ENCODE results near the gene SHC4.

The SHC4 gene

DNA sequence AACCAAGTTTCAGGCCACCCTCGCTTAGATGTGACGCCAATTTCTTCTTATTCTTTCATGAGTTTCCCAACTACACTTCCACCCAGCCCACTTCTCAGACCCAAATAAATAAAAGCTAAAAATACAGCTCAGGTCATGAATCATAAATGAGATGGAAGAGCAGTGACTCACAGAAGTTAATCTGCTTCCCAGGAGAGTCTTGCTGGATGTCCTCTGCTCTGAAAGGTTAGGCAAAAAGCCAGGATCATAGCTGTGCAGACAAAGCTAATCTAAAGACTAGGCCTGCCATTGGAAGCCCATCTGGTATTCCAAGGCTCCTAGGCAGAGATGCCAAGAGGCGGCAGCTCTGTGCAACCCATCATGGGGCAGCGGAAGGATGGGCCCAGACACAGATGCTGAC lies 24.1 kb downstream of the SHC4 start:
- FAIRE-seq = no peak
- DNase-seq (ENCODE audit: insufficient read length, low spot score) = no peak
- TF ChIP-seq, protein P1, sequence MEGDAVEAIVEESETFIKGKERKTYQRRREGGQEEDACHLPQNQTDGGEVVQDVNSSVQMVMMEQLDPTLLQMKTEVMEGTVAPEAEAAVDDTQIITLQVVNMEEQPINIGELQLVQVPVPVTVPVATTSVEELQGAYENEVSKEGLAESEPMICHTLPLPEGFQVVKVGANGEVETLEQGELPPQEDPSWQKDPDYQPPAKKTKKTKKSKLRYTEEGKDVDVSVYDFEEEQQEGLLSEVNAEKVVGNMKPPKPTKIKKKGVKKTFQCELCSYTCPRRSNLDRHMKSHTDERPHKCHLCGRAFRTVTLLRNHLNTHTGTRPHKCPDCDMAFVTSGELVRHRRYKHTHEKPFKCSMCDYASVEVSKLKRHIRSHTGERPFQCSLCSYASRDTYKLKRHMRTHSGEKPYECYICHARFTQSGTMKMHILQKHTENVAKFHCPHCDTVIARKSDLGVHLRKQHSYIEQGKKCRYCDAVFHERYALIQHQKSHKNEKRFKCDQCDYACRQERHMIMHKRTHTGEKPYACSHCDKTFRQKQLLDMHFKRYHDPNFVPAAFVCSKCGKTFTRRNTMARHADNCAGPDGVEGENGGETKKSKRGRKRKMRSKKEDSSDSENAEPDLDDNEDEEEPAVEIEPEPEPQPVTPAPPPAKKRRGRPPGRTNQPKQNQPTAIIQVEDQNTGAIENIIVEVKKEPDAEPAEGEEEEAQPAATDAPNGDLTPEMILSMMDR (IDR thresholded peaks at IDR 0.05; ENCODE audit: insufficient read depth, missing control alignments) = no peak

DNA sequence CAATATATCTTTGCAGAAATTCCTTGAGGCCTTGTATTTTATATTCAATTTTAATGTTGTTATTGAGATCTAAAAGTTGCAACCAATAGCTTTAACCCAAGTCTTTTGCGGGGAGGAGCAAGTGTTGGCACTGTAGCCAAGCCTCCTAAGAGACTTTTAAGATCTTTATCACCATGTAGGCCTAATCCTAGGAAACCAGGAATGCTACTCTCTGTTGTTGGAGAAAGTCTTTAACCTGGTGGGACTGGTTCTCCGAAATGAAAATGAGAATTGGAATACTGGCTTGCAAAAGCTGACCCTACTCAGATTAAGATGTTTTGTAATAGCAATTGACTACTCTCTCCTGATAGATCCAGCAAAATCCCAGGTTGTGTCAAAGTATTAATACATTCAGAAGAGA lies 25.8 kb downstream of the SHC4 start:
- DNase-seq (ENCODE audit: insufficient read length, low spot score) (no peak), FAIRE-seq (no peak)
- TF ChIP-seq, protein P1 (IDR thresholded peaks at IDR 0.05; ENCODE audit: insufficient read depth, missing control alignments) = no peak

DNA sequence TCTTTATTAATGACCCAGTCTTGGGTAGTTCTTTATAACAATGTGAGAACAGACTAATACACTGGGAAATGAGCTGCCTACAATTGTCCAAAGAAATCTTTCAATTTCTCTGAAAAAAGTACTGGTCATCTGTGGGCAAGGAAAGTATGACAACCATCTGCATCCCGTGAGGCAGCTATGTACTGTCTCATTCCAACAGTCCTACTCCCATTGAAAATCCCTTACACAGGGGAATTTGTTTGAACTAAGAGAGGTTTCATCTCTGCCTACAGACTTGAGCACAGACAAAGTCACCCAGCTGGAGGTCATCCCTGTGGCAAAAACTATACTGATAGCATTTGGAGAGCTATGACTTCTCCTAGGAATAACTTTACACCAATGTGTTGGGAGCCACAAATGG lies 27.1 kb downstream of the SHC4 start:
- DNase-seq (ENCODE audit: insufficient read length, low spot score) (no peak), FAIRE-seq (no peak)
- TF ChIP-seq, protein P1 (IDR thresholded peaks at IDR 0.05; ENCODE audit: insufficient read depth, missing control alignments) = no peak

DNA sequence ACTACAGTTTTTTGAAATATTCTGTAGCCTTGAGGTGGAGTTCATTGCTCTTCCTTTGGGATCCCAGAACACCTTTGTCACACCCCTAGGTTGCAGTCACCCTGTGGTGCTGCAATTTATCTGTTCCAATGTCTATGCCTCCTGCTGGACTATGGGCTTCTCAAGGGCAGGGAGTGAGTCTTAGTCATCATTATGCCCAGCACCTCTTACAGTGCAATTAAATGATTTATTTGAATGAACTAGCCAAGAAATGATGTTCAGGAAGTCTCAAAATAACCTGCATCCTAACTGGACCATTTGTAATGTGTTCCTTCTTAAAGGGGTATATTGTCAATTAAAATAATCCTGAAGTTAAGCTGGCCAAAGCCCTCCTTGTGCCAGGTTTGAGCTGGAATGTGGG lies 28.5 kb downstream of the SHC4 start:
- FAIRE-seq (no peak), DNase-seq (ENCODE audit: insufficient read length, low spot score) (no peak)
- TF ChIP-seq, protein P1 (IDR thresholded peaks at IDR 0.05; ENCODE audit: insufficient read depth, missing control alignments) = no peak

DNA sequence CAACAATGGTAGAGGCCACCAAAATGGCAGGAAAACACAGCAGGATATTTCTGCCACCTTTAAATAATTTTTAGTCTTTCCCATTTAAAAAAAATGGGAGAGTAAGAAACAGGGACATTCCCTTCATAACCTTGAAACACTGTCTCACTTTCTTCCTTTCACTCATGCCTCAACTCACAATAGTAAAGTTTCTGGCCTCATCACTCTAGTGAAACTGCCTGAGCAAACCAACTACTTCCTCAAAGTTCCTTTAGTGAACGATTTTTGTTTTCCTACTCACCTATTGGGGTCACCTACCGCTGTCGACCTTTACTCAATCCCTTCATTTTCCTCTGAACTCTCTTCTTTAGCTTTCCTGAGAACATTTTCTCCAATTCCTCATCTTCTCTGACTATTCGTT lies 33.0 kb downstream of the SHC4 start:
- no peak for DNase-seq (ENCODE audit: insufficient read length, low spot score)

DNA sequence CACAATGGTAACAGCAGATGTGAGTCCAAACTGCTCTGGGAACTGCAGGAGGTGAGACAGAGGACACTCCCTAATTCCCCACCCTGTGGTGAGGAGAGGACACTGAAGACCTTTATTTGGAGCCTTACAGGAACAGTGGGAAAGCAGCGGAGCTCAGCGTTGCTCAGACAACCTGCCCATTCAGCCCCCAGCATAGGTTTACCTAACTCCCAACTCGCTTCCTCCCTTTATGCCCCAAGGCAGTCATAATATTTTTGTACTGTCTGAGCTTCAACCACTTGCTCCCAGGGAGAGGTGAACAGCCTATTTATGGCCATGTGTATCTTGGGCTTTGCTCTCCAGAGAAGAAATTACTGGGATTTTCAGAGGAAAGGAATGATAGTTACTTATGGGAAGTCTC lies 34.1 kb downstream of the SHC4 start:
- TF ChIP-seq, protein P1 (IDR thresholded peaks at IDR 0.05; ENCODE audit: insufficient read depth, missing control alignments) = no peak
- no peak for FAIRE-seq
- no peak for DNase-seq (ENCODE audit: insufficient read length, low spot score)

More for the DNA sequence above, 33.0 kb downstream of the SHC4 start:
- TF ChIP-seq, protein P1 (IDR thresholded peaks at IDR 0.05; ENCODE audit: insufficient read depth, missing control alignments) = no peak
- no peak for FAIRE-seq

DNA sequence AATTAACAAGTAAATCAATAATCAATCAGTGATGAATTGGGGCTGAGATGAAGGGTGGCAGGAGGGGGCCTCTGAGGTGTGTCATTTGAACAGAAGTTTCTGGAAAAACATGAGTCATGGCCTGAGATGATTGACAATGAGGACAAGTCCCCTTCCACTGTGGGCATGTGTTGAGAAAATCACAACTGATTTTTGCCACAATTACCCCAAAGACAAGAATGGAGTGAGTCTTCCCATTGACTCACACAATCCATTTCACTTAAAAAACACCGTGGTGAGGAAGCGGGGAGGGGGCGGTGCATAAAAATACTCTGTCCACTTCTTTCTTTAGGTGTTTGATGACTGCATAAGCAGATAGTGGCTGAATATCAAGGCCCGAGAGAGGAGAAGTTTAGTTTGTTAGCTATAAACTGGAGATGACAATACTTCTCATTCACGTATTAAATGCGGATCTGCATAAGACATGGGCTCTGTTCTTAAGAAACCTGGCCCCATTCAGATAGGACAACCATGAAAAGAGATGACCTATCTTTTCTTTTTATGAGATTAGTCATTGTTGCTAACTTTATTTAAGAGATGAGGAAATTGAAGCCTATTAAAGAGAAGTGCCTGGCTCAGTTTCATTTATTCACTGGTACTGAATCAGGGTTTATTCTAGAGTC lies 34.7 kb downstream of the SHC4 start:
- FAIRE-seq = no peak

More for the DNA sequence above, 34.7 kb downstream of the SHC4 start:
- DNase-seq (ENCODE audit: insufficient read length, low spot score) = no peak
- TF ChIP-seq, protein P1 (IDR thresholded peaks at IDR 0.05; ENCODE audit: insufficient read depth, missing control alignments) = no peak
